ENCODE measurements around the gene CNNM1. TPM values are rescaled to one million over a fixed set of nuclear protein-coding genes. Genes with fewer than 3 reads are reported as not detected.

The CNNM1 gene
- total RNA-seq, 1 donor from 2014 or later = 0.22 TPM

- DNase-seq (ENCODE audit: low spot score) = no peak
- intact Hi-C loops (cut with DNase I) = no loop called here
Observed at GRCh38 chr10:99331207-99331803, 2.1 kb downstream of the CNNM1 start.

DNA sequence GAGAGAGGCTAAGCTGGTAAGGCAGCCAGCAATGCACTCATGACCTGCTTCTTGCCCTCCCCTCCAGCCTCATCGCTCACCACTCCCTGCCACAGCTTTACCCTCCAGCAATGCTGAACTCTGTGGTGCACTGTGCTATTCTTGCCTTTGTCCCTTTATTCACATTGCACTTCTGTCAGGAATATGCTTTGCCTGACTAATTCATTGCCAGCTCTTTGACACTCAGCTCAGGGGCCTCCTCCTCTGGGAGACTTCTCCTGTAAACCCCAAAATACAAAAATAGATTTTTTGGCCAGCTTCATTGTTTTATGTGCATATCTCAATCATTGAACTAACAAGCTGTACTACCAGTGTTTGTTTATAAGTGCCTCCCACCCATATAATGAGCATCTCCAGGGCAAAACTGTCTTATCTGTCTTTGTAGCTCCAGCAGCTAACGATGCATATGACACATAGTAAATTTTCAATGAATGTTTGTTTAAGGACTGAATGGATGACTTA, 8.2 kb downstream of the CNNM1 start:
- no peak for DNase-seq (ENCODE audit: low spot score)
- intact Hi-C loops (cut with DNase I) = no loop called here

- intact Hi-C loops (cut with DNase I) = no loop called here
- no peak for DNase-seq (ENCODE audit: low spot score)
Observed at GRCh38 chr10:99337901-99338300, 8.7 kb downstream of the CNNM1 start.

- no peak for DNase-seq (ENCODE audit: low spot score)
- intact Hi-C loops (cut with DNase I) = no loop called here
Observed at GRCh38 chr10:99339077-99339476, 9.9 kb downstream of the CNNM1 start.

- no peak for DNase-seq (ENCODE audit: low spot score)
- intact Hi-C loops (cut with DNase I) = no loop called here
Observed at GRCh38 chr10:99339563-99340047, 10.4 kb downstream of the CNNM1 start.

DNA sequence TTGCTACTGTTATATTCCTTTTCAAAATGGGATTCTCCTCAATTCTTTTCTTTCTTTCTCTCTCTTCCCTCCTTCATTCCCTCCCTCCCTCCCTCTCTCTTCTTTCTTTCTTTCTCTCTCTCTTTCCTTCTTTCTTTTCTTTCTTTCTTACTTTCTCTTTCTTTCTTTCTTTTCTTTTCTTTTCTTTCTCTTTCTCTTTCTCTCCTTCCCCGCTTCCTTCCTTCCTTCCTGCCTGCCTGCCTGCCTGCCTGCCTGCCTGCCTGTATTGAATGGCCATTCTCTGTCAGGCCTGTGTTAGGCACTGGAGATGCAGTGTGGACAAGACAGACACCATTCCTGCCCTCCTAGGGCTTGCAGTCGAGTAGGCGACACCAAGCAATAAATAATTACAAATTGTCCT, 11.5 kb downstream of the CNNM1 start:
- no peak for DNase-seq (ENCODE audit: low spot score)
- intact Hi-C loops (cut with DNase I) = no loop called here

DNA sequence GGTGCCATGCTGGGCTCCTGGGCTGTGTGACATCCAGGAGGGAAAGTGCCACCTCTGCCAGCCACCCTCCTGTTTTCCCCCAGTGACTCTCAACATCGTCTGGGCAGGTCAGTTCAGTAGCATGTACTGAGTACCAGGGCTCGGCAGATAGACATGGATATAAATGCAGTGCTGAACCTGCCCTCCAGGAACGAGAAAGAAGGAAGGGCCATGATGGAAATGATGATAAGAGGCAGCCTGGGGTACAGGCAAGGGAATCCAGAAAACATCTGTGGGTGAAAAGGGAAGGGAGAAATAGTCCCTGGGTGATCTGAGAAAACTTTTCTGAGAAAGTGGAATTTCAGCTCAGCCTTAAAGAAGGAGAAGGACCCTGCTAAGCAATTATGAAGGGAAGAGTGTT, 12.1 kb downstream of the CNNM1 start:
- DNase-seq (ENCODE audit: low spot score) = no peak
- intact Hi-C loops (cut with DNase I) = no loop called here

GRCh38 chr10:99341860-99342490, 12.8 kb downstream of the CNNM1 start:
- intact Hi-C loops (cut with DNase I) = no loop called here
- DNase-seq (ENCODE audit: low spot score) = no peak

GRCh38 chr10:99343262-99343661, 14.1 kb downstream of the CNNM1 start:
- no peak for DNase-seq (ENCODE audit: low spot score)
- intact Hi-C loops (cut with DNase I) = no loop called here

DNA sequence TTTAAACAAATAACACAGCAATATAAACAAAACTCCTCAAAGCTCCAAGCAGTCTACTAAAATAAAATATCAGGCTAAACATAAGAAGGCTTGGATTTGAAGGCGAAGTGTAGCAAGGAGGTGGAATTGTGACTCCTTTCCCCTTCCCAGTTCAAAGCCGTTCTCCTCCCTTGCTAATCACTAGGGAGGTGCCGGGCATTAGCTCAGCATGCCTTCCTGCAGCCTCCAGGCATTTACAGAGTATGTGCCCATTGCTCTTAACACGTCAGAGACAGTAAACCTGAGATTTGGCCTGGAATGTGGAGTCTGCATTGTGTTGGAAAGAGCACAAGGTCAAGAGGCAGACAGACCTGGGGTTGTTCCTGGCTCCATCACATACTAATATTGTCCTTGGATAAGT, 15.6 kb downstream of the CNNM1 start:
- DNase-seq (ENCODE audit: low spot score) = no peak
- intact Hi-C loops (cut with DNase I) = no loop called here

GRCh38 chr10:99345350-99345749, 16.2 kb downstream of the CNNM1 start:
- intact Hi-C loops (cut with DNase I) = no loop called here
- DNase-seq (ENCODE audit: low spot score) = no peak

DNA sequence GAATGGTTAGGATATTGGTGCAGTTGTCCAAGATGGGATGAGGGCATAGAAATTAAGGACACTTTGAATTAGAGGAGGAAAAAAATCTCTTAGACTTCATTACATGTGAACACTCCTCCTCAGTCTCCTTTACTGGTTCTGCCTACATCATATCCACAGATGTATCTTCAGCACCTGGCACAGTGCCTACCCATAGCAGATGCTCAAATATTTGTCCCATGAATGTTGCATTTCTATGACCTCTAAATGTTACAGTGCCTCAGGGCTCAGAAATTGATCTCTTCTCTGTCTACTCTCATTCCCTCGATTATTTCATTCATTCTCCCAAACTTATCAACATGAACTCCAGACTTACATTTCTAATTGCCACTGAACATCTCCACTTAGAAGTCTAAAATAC, 17.1 kb downstream of the CNNM1 start:
- DNase-seq (ENCODE audit: low spot score) = no peak
- intact Hi-C loops (cut with DNase I) = no loop called here

GRCh38 chr10:99347672-99348071, 18.5 kb downstream of the CNNM1 start:
- intact Hi-C loops (cut with DNase I) = no loop called here

GRCh38 chr10:99353182-99353581, 24.0 kb downstream of the CNNM1 start:
- intact Hi-C loops (cut with DNase I) = no loop called here
- no peak for DNase-seq (ENCODE audit: low spot score)

More at GRCh38 chr10:99347672-99348071, 18.5 kb downstream of the CNNM1 start:
- no peak for DNase-seq (ENCODE audit: low spot score)

DNA sequence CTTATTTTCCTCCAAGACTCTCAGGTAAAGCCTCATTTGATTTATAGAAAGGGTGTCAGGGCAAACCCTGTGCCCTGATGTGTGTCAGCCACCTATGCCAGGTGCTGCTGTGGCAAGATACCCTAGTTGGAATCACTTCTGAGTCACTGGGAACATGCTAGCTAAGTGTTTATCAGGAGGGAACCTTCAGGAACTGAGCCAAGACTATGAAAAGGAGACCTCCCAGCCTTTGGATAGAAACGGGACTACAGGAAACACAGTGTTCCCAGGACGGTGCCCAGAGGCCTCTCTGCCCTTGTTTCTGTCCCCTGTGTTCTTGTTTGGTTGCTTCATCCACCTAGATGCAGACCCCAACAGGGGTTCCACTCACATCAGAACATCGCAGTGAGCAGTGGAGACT, 28.5 kb downstream of the CNNM1 start:
- intact Hi-C loops (cut with DNase I) = no loop called here
- no peak for DNase-seq (ENCODE audit: low spot score)

DNA sequence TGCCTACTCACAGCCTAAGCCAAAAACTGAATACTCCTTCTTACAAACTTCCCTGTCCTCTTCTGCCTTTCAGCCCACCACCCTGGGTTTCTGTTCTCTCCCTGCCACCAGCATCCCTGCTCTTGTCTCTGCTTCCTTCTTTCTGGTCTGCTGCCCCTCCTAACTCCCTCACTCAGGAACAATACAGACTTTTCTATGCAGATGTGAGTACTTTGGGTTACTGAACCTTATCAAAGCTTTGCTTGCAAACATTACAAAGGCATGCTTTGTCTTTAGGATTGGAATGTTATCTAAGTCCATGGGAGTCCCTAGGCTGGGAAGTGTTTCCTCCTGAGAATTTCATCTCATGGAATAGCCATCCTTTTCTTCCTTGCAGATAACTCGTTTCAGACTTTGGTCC, 28.9 kb downstream of the CNNM1 start:
- intact Hi-C loops (cut with DNase I) = no loop called here
- no peak for DNase-seq (ENCODE audit: low spot score)

- no peak for DNase-seq (ENCODE audit: low spot score)
- intact Hi-C loops (cut with DNase I) = no loop called here
Observed at GRCh38 chr10:99360934-99361333, 31.8 kb downstream of the CNNM1 start.

DNA sequence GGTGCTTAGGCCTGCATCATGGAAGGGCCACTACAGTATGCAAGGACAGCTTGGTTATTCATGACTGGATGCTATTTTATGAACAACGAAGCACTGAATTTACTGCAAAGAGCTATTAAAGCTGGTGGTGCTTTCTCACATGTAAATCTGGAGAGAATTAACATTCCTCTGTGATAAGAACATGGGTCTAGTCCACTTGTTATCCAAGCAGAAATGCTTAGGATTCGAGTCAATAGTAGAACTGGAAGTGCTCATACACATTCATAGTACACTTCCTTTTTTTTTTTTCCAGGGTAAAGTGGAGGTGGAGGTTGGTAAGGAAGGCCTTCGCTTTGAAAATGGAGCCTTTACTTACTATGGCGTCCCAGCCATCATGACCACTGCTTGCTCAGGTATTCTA, 35.0 kb downstream of the CNNM1 start:
- intact Hi-C loops (cut with DNase I) = no loop called here
- no peak for DNase-seq (ENCODE audit: low spot score)

DNA sequence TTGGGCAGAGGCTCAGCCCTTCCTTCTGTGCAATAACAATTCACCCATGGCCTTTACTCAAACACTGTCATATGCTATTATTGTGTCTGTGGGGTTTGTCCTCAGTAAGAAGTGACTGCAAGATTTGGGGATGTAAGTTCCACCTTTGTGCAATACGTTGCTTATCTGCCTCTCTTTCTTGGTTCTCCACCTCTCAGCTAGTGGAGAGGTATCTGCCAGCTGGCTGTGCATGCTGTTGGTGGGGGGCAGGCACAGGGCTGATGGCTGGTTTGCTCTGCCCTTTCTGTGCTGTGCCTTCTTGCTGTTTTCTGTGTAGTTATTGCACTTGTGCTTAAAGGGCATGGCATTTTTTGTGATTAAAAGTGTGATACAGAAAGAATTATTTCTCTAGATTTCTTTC, 36.2 kb downstream of the CNNM1 start:
- intact Hi-C loops (cut with DNase I) = no loop called here
- no peak for DNase-seq (ENCODE audit: low spot score)

GRCh38 chr10:99365736-99366135, 36.6 kb downstream of the CNNM1 start:
- DNase-seq (ENCODE audit: low spot score) = no peak
- intact Hi-C loops (cut with DNase I) = no loop called here

DNA sequence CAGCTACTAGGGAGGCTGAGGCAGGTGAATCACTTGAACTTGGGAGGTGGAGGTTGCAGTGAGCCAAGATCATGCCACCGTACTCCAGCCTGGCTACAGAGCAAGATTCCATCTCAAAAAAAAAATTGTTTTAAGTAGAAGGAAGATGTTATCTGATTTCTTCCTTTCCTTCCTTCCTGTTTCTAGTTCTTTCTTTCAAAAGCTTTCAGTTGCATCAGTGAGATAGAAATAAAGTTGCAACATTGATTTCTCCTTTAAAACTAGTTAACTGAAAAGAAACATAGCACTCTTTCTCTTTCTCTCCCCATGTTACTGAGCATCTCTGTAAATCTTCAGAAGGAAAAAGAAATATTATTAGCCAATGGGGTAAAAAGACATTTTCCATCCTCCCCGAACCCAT, 37.5 kb downstream of the CNNM1 start:
- intact Hi-C loops (cut with DNase I) = no loop called here
- no peak for DNase-seq (ENCODE audit: low spot score)

DNA sequence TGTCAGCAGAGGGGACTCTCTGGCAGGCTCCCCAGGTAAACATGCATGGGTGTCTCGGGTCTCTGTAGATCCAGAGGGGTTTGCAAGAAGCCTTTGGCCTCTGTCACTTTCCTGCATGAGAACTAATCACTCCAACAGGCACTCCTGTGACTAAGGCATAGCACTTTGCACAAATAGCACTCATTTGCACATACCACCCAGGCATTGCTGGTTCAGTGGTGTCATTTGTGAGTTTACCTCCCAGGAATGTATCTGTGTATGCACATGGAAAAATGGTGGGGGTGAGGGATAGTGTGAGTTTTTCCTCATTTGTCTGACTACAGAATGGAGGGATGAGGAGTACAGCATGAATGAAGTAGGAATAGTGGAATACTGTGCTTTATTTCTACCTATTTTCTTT, 39.5 kb downstream of the CNNM1 start:
- intact Hi-C loops (cut with DNase I) = no loop called here
- no peak for DNase-seq (ENCODE audit: low spot score)

All from cardiac septum (tissue), 1 donor.